HG03521 (cell line): Measurements from ENCODE around the gene ARHGAP35.
"Not testable (repeated sequence)": the region's sequence is repeated elsewhere in the genome, so short reads cannot be mapped to it uniquely, and the experiment has no call there.

ENCODE experiments used
- ATAC-seq: cut with Tn5 transposase; IDR thresholded peaks from one replicate; pipeline ENCODE4 v1.9.1; 2021; ENCODE audit warnings: mild to moderate bottlenecking, moderate library complexity; ENCODE audit not compliant: unreplicated experiment

ARHGAP35 gene

GRCh38 chr19:46867170-46867569, 6.4 kb downstream of the ARHGAP35 start:
- ATAC-seq: no peak

GRCh38 chr19:46868025-46868802, 7.4 kb downstream of the ARHGAP35 start:
- no peak for ATAC-seq

- ATAC-seq: not testable (repeated sequence)
These were observed 10.4 kb downstream of the ARHGAP35 start for GRCh38 chr19:46871173-46871572.

GRCh38 chr19:46872967-46873366, 12.2 kb downstream of the ARHGAP35 start:
- ATAC-seq: no peak

- ATAC-seq: no peak
These were observed 14.4 kb downstream of the ARHGAP35 start for GRCh38 chr19:46875234-46875633.

- ATAC-seq: no peak
These were observed 14.9 kb downstream of the ARHGAP35 start for GRCh38 chr19:46875657-46876056.

- no peak for ATAC-seq
These were observed 18.0 kb downstream of the ARHGAP35 start for GRCh38 chr19:46878613-46879375.

GRCh38 chr19:46880431-46880830, 19.6 kb downstream of the ARHGAP35 start:
- no peak for ATAC-seq

- ATAC-seq: no peak
These were observed 20.3 kb downstream of the ARHGAP35 start for GRCh38 chr19:46881092-46881491.

GRCh38 chr19:46882034-46882433, 21.2 kb downstream of the ARHGAP35 start:
- no peak for ATAC-seq

- not testable (repeated sequence) for ATAC-seq
These were observed 22.0 kb downstream of the ARHGAP35 start for GRCh38 chr19:46882751-46883150.

GRCh38 chr19:46885411-46885810, 24.6 kb downstream of the ARHGAP35 start:
- ATAC-seq: no peak

- no peak for ATAC-seq
These were observed 25.9 kb downstream of the ARHGAP35 start for GRCh38 chr19:46886546-46887239.

GRCh38 chr19:46887240-46887782, 26.5 kb downstream of the ARHGAP35 start:
- ATAC-seq: no peak

- no peak for ATAC-seq
These were observed 29.8 kb downstream of the ARHGAP35 start for GRCh38 chr19:46890423-46891170.

GRCh38 chr19:46892252-46893179, 31.7 kb downstream of the ARHGAP35 start:
- ATAC-seq: no peak

GRCh38 chr19:46896076-46896794, 35.4 kb downstream of the ARHGAP35 start:
- no peak for ATAC-seq

GRCh38 chr19:46898731-46899130, 37.9 kb downstream of the ARHGAP35 start:
- no peak for ATAC-seq

GRCh38 chr19:46900341-46900740, 39.5 kb downstream of the ARHGAP35 start:
- no peak for ATAC-seq
